Middle frontal gyrus (tissue), 1 donor: ENCODE measurements around the gene LRFN2.

Experiments
- DNase-seq: peaks from one replicate; pipeline ENCODE4 v3.0.0-alpha.2; 2015; ENCODE audit warnings: low spot score; ENCODE audit errors: extremely low spot score

Gene LRFN2

DNA sequence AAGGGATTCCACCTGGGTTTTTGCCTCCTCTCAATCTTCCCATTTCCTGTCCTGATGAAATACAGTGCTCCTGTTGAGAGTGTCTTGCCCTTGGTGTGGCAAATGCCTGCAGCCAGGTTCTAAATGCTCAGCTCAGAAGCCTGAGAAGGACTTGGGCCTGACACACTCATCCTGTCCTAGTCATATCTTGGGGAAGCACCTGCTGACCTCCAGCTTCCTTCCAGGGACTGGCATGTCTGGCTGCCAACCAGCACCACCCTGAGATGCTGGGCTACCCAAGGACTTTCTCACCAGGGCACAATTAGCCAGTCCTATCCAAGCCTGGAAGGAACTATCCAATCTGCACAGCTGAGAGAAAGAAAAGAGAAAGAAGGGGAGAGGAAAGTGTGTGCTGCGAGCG lies 43.4 kb downstream of the LRFN2 start:
- DNase-seq: no peak

- DNase-seq: no peak
Measured at GRCh38 chr6:40543146-40543545, 44.0 kb downstream of the LRFN2 start.

DNA sequence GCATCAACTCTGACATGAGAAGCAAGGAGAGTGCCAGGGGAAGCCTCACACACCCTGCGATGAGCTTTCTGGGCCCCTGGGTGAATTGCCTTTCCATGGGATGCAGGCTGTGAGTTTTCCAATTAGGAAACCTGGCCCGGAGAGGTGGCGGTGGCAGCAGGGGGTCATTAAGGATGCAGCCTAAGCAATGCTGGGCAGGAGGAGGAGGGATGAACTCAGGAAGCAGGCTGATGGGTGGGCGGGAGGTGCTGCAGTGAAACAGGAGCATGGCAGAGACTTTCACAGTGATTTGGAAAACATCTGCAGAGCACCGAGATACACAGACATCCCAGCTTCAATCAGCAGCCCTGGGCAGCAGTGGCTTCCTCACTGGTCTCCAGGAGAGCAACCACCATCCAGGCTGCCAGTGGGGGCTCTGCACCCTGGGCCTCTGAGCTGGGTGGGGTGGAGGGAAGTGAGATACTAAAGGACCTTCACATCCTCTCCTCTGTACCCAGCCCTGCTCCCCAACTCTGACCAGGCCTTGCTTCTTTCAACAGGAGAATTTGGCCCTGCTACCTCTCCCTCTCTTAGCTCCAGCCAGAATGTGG lies 44.9 kb downstream of the LRFN2 start:
- no peak for DNase-seq

GRCh38 chr6:40541556-40542174 lies 45.5 kb downstream of the LRFN2 start:
- no peak for DNase-seq

GRCh38 chr6:40540790-40541189 lies 46.4 kb downstream of the LRFN2 start:
- no peak for DNase-seq

DNA sequence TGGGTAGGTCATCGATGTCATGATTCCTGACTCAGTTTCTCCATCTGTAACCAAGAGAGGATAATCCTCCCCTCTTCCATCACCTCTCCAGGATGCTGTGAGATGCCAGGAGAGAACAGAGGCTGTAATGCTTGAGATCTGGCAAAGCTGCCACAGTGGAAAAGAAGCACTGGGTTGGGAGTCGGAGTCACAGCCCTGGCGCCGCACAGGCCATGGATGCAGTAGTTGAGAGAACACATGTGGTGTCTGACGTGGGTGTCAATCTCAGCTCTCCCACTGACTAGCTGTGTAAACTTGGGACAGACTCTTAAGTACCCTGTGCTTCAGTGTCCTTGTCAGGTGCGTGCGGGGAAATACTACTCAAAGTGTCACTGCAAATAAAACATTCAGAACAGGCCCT lies 47.3 kb downstream of the LRFN2 start:
- DNase-seq: no peak

GRCh38 chr6:40538556-40538955 lies 48.6 kb downstream of the LRFN2 start:
- no peak for DNase-seq

GRCh38 chr6:40537446-40537845 lies 49.7 kb downstream of the LRFN2 start:
- no peak for DNase-seq

GRCh38 chr6:40536442-40536841 lies 50.7 kb downstream of the LRFN2 start:
- DNase-seq: no peak

- no peak for DNase-seq
Measured at GRCh38 chr6:40535819-40536380, 51.3 kb downstream of the LRFN2 start.

DNA sequence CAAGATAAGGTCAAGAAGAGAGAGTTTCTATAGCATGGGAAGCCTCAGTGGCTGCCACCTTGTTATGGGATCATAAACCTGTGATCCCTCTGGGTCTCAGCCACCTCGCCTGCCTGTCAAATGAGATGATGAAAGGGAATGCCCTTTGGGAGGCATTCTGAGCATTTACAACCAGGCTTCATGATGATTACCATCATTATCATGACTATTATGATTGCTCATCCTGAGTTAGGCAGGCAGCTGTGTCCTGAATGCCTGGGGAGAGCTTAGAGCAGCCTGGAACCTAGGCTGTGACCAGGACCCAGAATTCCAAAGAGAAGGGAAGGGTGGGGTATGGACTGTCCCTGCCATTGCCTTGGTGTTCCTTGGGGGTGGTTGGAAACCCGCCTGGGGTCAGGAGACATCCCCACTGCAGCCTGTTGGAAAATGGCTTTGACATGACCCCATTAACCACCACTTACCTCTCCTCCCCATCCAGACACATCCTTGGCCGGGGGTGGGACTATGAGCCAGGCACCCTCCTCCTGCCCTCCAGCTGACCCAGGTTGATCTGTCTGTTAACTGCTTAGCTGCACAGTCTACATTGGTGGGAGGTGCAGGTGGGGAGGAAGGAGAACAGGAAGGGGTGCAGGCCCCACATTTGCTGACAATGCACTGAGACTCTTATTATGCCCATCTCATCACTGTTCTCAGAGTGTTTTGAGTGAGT lies 51.9 kb downstream of the LRFN2 start:
- no peak for DNase-seq

- no peak for DNase-seq
Measured at GRCh38 chr6:40532349-40533000, 54.7 kb downstream of the LRFN2 start.

DNA sequence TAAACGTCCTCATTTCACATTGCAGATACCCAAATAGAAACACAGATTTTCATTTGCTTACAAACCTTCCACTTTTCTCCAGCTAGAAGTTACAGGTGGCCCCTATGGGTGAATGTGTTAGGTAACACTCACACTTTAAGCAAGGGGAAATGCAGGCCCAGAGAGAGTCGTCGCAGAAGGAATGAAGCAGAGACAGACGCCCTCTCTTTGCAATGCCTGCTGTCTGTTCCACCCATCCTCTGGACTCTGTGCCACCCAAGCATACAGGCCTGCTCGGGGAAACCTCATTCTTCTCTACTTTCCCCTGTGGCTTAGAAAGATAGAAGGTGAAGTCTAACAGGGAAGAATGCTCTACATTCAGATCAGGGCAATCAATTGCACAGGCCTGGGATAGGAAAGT lies 57.2 kb downstream of the LRFN2 start:
- DNase-seq: no peak

GRCh38 chr6:40529040-40529439 lies 58.1 kb downstream of the LRFN2 start:
- no peak for DNase-seq

DNA sequence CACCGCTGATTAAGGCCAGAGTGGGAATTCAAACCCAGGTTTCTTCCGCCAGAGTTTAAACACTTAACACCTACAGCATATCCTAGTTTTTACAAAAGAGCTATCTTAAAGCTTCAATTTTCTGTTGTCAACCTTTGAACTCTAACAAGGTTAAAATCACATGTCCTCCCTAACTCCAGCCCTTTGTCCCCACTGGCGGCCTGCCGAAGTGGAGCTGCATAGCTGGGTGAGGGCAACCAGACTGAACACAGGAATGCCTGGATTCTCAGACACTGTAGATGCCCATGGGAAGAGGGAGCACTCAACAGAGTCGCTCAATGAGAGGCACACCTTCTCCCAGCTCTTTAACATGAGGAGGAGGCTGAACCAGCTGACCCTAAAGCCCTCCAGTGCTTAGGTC lies 59.1 kb downstream of the LRFN2 start:
- no peak for DNase-seq

DNA sequence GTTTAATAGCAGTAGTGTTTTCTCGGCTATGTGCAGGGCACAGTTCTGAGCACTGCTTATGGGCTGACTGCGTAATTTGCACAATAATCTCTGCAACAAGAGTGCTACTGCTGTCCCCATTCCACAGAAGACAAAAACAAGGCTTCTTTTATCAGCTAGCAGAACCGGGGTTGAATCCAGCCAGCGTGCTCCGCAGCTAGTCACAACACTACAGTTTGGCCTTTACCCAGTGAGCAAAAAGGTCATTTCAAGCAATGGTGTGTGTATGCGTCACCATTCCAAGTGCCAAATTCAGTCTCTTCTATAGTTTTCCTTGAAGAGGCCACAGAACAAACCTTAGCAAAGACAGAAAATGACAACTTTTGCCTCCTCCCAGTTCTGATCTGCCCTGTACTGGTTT lies 61.1 kb downstream of the LRFN2 start:
- no peak for DNase-seq

DNA sequence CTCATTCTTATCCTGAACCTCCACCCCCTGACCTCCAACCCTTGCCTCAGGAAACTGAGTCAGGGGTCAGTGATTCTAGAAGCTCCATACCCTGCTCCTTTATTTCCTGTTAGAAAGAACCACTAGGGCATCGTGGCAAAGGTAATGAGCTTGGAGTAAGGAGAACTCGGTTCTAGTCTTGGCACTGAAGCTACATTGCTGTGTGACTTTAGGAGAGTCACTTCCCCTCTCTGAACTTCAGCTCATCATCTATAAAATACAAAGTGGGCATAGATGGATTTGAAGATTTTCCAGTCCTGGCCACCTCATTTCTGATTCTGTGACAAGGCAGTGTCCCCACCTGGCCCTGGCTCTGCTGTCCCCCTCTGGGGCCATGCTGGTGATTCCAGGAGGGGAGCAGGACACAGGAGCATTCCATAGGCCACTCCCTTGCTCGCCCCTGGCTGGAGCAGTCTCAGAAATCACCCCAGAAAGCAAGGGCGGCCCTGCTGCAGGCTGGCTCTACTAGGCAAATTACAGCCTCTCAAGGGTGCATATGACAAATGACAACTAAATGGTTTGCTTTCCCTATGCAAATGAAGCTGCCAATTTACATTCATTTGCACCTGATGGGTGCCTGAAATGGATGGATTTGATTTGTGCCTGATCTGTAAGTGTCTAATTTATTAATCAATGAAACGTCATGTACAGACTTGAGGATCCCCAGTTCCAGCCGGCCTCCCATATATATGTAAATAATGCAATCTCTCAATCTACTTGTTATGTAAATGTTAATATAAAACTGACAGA lies 62.2 kb downstream of the LRFN2 start:
- DNase-seq: no peak

- DNase-seq: no peak
Measured at GRCh38 chr6:40523505-40524172, 63.5 kb downstream of the LRFN2 start.

GRCh38 chr6:40521496-40521895 lies 65.7 kb downstream of the LRFN2 start:
- no peak for DNase-seq

- DNase-seq: no peak
Measured at GRCh38 chr6:40520678-40521077, 66.5 kb downstream of the LRFN2 start.

DNA sequence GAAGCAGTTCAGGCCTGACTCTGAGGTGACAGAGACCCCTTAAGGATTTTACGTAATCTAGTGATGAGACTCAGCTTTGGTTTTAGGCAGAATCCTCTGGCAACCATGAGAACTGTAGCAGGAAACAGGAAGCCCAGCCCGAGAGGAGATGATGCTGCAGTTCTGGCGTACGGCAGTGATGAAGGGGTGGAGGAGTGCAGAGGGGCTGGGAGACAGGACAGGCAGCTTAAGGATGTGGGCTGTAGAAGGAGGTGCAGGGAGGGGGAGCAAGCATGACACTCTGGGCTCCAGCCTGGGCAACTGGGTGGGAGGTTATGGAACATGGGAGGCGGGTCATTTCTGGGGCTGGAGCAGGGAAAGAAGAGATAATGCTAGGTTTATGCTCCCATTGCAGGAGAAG lies 67.1 kb downstream of the LRFN2 start:
- no peak for DNase-seq
